Inflammatory macrophage (primary cell): Measurements from ENCODE around the gene SERPINB8.
"Not testable (repeated sequence)": the region's sequence is repeated elsewhere in the genome, so short reads cannot be mapped to it uniquely, and the experiment has no call there.

Experiments used
- DNase-seq, 2 donors: peaks; one replicate each; pipeline ENCODE4 v3.0.0-alpha.2; 2020 to 2022
- total RNA-seq, 18 experiments: gene quantifications; one replicate each; lab custom pipeline; 2026; ENCODE audit warnings: mixed read lengths in 6 of 18, inconsistent platforms in 2 of 18; lab: John Stamatoyannopoulos, UW

SERPINB8 gene
- 20.8 to 98.5 (median 47.3) reads per million in 18 experiments for total RNA-seq

GRCh38 chr18:63969942-63970808 lies at the start of gene SERPINB8:
Gene SERPINB8, plus strand, starts transcription at chr18:63970081. Its CDS starts 8,228 bp downstream, at chr18:63978309.
- DNase-seq = peak; percentile 89 to 90

- DNase-seq = no peak
Measured at GRCh38 chr18:63922049-63922448, 47.8 kb upstream of the SERPINB8 start.

DNA sequence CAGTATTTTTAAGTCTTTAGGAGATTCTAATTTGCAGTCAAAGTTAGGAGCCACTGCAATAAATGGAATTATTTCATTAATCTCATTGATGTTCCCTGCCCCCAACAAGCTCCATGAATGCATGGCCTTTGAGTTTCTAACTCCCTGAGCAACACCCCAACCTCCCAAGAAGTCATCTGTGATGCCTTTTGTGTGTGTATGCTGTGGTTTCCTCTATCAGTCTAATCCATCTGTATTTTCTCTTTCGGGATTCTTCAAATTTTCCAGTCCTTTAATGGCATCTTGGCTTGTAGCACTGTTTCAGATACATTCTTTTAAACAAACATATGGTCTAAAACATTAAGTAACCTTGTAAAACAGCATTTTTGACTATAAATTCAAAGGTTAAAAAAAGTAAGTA lies 45.3 kb upstream of the SERPINB8 start:
- no peak for DNase-seq

GRCh38 chr18:63928331-63928730 lies 41.5 kb upstream of the SERPINB8 start:
- peak; percentile 11 to 18 for DNase-seq

DNA sequence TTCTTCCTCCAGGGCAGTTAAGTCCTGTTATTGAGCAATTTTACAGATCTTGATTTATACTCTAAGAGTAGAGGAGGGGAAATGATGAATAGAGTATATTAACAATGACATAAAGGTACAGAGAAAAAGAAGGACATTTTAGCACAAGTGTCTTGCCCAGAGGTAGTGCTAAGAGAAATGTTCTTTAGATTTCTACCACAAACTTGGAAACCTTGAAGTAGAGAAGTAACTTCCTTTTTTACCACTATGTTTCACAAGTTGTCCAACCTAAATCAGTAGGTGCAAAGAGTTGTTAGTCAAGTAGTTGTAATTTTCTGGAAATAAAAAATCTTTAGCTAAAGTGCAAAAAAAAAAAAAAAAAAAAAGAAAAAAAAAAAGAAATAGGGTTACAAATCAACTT lies 40.5 kb upstream of the SERPINB8 start:
- DNase-seq = peak in 1 of 2 donors; percentile 29

DNA sequence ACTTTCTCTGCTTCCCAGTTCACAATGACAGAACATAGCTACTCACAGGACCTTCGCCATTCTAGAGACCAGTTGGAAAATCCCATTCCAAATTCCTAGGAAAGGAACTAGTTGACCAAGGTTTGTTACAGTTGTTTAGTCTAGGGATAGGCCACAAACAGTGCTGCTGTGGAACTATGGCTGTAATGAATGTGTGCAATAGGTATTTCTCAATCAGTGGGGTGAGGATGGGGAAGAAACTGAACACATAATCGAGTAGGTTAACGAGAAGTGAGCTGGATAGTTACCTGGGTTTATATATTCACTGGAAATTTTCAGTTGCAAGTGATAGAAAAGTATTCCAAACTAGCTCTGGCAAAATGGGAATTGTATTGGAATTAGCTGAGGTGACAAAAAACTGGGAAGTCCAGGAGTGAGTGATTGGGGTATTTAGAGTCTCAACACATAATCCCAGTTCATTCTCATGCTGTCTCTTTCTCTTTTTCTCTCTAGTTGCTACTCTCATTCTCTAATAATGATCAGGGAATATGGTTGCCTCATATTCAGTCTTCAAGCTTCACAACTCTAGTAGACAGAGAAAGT lies 39.0 kb upstream of the SERPINB8 start:
- DNase-seq = peak; percentile 45 to 73

GRCh38 chr18:63936156-63936931 lies 33.5 kb upstream of the SERPINB8 start:
- peak; percentile 90 for DNase-seq

- DNase-seq = no peak
Measured at GRCh38 chr18:63936932-63937393, 32.9 kb upstream of the SERPINB8 start.

DNA sequence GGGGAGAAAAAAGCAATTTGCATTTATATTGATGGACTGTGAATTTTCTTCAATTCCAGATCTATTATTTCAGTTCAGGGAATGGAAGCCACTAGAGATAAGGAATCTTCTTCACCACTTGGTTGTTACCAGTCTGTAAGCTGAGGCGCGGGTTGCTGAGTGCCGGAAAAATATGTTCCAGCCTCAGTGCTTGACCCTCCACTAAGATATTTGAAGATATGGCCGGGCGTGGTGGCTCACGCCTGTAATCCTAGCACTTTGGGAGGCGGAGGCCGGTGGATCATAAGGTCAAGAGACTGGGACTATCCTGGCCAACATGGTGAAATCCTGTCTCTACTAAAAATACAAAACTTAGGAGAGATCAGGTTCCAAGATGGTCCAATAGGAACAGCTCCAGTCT lies 29.9 kb upstream of the SERPINB8 start:
- no peak for DNase-seq

DNA sequence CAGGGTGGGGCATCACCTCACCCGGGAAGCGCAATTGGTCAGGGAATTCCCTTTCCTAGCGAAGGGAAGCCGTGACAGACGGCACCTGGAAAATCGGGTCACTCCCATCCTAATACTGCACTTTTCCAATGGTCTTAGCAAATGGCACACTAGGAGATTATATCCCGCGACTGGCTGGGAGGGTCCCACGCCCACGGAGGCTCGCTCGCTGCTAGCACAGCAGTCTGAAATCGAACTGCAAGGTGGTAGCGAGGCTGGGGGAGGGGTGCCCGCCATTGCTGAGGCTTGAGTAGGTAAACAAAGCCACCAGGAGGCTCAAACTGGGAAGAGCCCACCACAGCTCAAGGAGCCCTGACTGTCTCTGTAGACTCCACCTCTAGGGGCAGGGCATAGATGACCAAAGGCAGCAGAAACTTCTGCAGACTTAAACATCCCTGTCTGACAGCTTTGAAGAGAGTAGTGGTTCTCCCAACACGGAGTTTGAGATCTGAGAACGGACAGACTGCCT lies 29.3 kb upstream of the SERPINB8 start:
- not testable (repeated sequence) for DNase-seq

- DNase-seq = no peak
Measured at GRCh38 chr18:63947051-63947790, 22.7 kb upstream of the SERPINB8 start.

- peak; percentile 53 to 68 for DNase-seq
Measured at GRCh38 chr18:63949068-63949737, 20.7 kb upstream of the SERPINB8 start, which contains the start of gene HMSD. Gene HMSD, plus strand, starts transcription at chr18:63949301. Its CDS starts 4,155 bp downstream, at chr18:63953456.

- DNase-seq = no peak
Measured at GRCh38 chr18:63951302-63951705, 18.6 kb upstream of the SERPINB8 start.

DNA sequence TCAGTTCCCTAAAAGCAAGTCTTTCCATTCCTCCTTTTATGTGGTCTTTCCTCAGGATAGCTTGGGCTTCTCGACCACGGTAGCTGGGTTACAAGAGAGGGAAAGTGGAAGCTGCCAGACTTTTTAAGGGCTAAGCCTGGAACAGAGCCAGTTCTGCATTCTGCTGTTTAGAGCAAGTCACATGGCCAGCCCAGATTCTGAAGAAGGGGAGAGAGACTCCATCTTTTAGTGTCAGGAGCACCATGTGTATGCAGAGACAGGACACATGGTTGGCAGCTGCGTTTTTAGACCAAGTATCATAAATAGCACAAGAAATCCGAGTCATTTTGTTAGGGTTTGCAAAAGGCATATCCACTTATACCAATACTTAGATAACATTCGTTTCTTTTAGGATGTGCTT lies 16.1 kb upstream of the SERPINB8 start:
- DNase-seq = no peak

- no peak for DNase-seq
Measured at GRCh38 chr18:63956755-63957154, 13.1 kb upstream of the SERPINB8 start.

DNA sequence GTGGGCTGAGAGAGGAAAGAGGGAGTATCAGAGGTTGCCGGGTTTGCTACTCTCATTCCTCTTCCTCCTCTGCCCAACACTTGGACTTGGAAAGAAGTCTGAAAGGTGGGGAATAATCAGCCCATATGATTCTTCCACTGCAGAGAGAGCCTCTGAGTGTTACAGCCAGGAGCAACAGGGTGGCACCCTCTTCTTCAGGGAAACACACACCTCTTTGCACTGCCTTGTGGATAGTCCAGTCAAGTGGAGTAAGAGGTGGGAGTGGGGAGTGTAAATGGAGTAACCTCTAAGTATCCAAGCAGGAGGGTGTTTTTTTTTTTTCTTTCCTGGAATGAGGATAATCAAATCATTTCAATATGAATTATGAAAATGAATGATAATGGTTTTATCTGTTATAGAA lies 9.0 kb upstream of the SERPINB8 start:
- no peak for DNase-seq

- DNase-seq = peak; percentile 36 to 64
Measured at GRCh38 chr18:63961435-63961980, 8.4 kb upstream of the SERPINB8 start.

DNA sequence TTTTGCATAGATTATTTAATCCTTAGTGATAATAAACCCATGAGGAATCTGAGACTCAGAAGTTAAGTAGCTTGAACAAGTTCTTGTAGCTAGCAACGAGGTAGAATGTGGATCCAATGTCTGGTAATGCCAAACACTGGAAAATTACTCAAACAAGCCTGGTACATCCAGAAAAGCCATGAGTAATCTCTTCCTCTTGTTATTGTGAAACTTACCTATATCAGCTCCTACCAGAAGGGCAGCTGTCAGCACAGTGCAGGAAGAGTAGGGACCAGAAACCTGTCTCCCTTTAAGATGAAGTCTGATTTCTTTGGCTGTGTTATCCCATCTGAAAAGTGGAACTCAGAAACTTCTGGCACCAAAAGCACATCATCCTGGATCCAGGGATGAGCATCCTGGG lies 7.7 kb upstream of the SERPINB8 start:
- DNase-seq = no peak

GRCh38 chr18:63963615-63964256 lies 6.1 kb upstream of the SERPINB8 start:
- peak; percentile 68 to 74 for DNase-seq

- no peak for DNase-seq
Measured at GRCh38 chr18:63964908-63965307, 5.0 kb upstream of the SERPINB8 start.
